ENCODE data around the gene OR4C45. TPM values are rescaled to one million over a fixed set of nuclear protein-coding genes. Genes with fewer than 3 reads are reported as not detected.
"Not testable (repeated sequence)": the region's sequence is repeated elsewhere in the genome, so short reads cannot be mapped to it uniquely, and the experiment has no call there.

Gene OR4C45
- not detected in 2 replicates for total RNA-seq

DNA sequence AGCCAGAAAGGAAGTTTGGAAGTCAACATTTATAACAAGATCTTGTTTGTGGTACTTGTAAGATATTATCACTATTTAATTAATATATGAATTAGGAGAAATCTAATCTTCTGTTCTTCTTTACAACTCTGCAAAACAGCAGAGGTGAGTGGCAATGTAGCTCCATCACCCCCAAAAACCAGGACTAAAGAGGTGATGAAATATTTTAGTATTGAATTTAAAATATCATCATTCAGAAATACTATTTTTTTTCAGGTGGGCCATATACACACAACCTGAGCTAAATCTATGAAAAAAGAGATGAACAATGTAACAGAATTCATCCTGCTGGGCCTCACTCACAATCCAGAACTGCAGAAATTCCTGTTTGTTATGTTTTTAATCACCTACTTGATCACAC is at the start of gene OR4C45:
OR4C45 (plus strand) TSS at position 301 of the 400 bp plus-strand sequence.
- intact Hi-C loops (cut with micrococcal nuclease): no loop called here

- intact Hi-C loops (cut with micrococcal nuclease): loop anchor here (2.0 to 10.0 kb wide), 2 partner anchors 1689 to 1821 kb away; partner anchors contain the start of gene OR4S1
Observed at GRCh38 chr11:49995565-49995964, 37.1 kb upstream of the OR4C45 start.

GRCh38 chr11:50030193-50030592 is 2.5 kb upstream of the OR4C45 start:
- intact Hi-C loops (cut with micrococcal nuclease): no loop called here

- intact Hi-C loops (cut with micrococcal nuclease): not testable (repeated sequence)
Observed at GRCh38 chr11:50036239-50036638, 3.6 kb downstream of the OR4C45 start.

- intact Hi-C loops (cut with micrococcal nuclease): no loop called here
Observed at GRCh38 chr11:50037251-50037650, 4.6 kb downstream of the OR4C45 start.

GRCh38 chr11:50044647-50045046 is 12.0 kb downstream of the OR4C45 start:
- intact Hi-C loops (cut with micrococcal nuclease): no loop called here

DNA sequence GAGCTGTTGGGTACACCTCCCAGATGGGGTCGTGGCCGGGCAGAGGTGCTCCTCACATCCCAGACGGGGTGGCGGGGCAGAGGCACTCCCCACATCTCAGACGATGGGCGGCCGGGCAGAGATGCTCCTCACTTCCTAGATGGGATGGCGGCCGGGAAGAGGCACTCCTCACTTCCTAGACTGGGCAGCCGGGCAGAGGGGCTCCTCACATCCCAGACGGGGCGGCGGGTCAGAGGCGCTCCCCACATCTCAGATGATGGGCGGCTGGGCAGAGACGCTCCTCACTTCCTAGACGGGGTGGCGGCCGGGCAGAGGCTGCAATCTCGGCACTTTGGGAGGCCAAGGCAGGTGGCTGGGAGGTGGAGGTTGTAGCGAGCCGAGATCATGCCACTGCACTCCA is 30.4 kb downstream of the OR4C45 start:
- intact Hi-C loops (cut with micrococcal nuclease): not testable (repeated sequence)

GRCh38 chr11:50070389-50070788 is 37.7 kb downstream of the OR4C45 start:
- intact Hi-C loops (cut with micrococcal nuclease): no loop called here

DNA sequence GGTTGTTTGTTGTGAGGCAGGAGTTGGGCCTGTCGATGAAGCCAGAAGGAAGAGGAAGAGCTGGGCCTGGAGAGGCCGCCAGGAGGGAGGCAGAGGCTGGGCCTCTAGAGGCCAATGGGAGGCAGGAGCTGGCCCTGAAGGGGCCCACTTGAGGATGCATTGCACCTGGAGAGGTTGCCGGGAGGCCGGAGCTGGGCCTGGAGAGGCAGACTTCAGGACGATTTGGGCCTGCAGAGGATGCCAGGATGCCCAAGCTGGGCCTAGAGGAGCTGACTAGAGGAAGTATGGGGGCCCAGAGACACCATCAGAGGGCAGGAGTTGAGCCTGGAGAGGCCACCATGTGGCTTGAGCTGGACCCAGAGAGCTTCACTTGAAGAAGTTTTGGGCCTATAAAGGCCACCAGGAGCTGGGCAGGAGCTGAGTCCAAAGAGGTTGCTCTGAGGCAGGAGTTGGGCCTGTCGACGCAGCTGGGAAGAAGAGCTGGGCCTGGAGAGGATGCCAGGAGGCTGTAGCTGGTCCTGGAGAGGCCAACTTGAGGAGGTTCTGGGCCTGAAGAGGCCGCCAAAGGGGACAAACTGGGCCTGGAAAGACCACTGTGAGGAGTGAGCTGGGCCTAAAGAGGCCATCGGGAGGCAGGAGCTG is 39.0 kb downstream of the OR4C45 start:
- intact Hi-C loops (cut with micrococcal nuclease): no loop called here

DNA sequence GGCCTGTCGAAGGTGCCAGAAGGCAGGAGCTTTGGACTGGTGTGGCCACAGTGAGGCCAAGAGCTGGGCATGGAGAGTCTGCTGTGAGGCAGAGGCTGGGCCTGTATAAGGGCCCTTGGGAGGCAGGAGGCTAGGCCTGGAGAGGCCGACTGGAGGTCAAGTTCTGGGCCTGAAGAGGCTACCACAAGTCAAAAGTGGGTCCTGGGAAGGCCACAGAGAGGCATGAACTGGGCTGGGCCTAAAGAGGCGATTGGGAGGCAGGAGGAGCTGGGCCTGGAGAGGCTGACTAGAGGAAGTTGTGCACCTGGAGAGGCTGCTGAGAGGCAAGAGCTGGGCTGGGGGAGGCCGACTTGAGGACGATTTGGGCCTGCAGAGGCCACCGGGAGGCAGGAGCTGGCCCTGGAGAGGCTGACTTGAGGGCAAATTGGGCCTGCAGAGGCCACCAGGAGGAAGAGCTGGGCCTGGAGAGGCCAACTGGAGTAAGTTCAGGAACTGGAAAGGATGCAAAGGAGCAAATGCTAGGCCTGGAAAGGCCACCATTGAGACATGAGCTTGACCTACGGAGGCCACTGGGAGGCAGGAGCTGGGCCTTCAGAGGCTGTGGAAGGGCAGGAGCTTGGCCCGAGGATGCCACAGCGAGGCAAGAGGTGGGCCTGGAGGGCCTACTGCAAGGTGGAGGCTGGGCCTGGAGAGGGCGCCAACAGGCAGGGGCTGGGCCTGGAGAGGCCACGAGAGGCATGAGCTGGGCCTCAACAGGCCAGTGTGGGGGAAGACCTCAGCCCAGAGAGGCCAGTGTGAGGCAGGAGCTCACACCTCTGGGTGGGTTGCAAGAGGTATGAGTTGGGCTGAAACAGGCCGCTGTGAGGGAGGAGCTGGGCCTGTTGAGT is 39.8 kb downstream of the OR4C45 start:
- intact Hi-C loops (cut with micrococcal nuclease): no loop called here

- intact Hi-C loops (cut with micrococcal nuclease): no loop called here
Observed at GRCh38 chr11:50073113-50074105, 40.7 kb downstream of the OR4C45 start.

- intact Hi-C loops (cut with micrococcal nuclease): no loop called here
Observed at GRCh38 chr11:50074161-50074560, 41.5 kb downstream of the OR4C45 start.

DNA sequence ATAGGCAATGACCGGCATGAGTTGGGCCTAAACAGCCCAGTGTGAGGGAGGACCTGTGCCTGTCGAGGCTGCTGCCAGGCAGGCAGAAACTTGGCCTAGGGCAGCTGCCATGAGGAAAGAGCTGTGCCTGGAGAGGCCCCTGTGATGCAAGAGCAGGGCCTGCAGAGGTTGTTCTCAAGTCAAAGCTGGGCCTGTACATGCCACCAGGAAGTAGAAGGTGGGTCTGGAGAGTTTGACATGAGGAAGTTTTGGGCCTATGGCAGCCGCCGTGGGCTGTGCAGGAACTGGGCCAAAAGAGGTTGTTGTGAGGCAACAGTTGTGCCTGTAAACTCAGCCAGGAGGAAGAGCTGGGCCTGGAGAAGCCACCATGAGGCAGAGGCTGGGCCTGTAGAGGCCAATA is 43.2 kb downstream of the OR4C45 start:
- intact Hi-C loops (cut with micrococcal nuclease): no loop called here

- intact Hi-C loops (cut with micrococcal nuclease): no loop called here
Observed at GRCh38 chr11:50077526-50077925, 44.9 kb downstream of the OR4C45 start.

DNA sequence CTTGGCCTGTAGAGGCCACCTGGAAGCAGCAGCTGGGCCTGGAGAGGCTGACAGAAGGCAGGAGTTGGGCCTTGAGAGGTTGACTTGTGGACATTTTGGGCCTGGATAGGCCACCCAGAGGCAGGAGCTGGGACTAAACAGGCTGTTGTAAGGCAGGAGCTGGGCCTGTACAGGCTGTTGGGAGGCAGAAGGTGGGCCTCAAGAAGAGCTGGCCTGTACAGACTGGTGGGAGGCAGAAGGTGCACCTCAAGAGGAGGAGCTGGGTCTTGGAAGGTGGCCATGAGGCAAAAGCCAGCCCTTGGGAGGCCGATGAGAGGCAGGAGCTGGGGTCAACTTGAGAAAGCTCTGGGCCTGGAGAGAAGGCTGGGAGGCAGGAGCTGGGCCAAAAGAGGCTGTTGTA is 45.3 kb downstream of the OR4C45 start:
- intact Hi-C loops (cut with micrococcal nuclease): no loop called here

GRCh38 chr11:50078946-50079345 is 46.3 kb downstream of the OR4C45 start:
- intact Hi-C loops (cut with micrococcal nuclease): not testable (repeated sequence)

GRCh38 chr11:50080256-50080655 is 47.6 kb downstream of the OR4C45 start:
- intact Hi-C loops (cut with micrococcal nuclease): no loop called here

Data from T-helper 1 cell treated with Interleukin-12 subunit alpha and Interleukin-12 subunit beta and Interleukin-4 antibody, amounts not matched to agents 30 ng/mL and 1 ng/mL, for 36 hours (primary cell).